Measurements from ENCODE around the gene PCYOX1L. TPM values are rescaled to one million over a fixed set of nuclear protein-coding genes. Genes with fewer than 3 reads are reported as not detected.

Gene PCYOX1L
- total RNA-seq, 1 experiment from 2014 or later: 15.9 TPM

DNA sequence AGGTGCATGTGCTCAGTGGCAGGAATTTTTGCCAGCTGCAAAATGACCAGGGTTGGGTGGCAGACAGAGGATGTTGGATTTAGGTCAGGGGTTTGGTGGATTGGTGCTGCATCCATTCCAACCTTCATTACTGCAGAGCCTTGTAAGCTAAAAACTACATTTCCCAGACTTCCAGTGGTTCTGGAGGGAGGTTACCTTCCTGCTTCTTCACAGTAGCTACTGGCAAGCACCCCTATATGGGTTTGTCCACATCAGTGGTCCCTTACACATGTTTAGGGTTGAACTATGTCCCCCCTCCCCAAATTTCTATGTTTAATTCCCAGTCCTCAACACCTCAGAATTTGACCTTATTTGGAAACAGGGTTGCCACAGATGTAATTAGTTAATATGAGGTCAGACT lies 41.9 kb downstream of the PCYOX1L start (continued):
- TF ChIP-seq ELF1 (IDR thresholded peaks at IDR 0.05; ENCODE audit: borderline replicate concordance, low read depth): no peak; the same call in 1 of the 2 replicates
- no peak for TF ChIP-seq JUND (IDR thresholded peaks at IDR 0.05)

DNA sequence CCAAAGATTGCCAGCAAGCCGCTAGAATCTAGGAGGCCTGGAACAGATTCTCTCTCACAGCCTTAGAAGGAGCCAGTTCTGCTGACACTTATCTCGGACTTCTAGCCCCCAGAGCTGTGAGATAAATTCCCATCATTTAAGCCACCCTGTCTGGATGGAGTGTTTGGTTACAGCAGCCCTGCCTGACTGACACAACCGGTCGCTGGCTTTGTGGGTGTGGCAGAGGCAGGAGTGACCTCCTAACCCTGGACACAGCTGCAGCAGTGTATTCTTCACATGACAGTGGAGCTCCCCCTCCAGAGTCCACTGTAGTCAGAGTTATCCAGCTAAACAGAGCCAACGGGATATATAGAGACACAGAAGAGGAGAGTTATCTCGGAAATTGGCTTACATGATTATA lies 42.5 kb downstream of the PCYOX1L start:
- H4K20me1 ChIP-seq (ENCODE audit: insufficient read depth): no peaks in the 10 kb centered on the region
- CTCF ChIA-PET: interaction anchor here (1.0 kb wide), 1 partner anchor 218 kb away, joined by 3 read pairs; no protein-coding TSS in a partner anchor
- H3K4me3 ChIP-seq (replicated peaks in 1 of 2; ENCODE audit: low read depth in 1 of 2, low read length in 2 of 2): no peak overlapping the region
- no peak overlapping the region for H3K27ac ChIP-seq (ENCODE audit: low read depth, low read length)
- POLR2A ChIA-PET: no interaction called here
- no peak overlapping the region for H3K9ac ChIP-seq (ENCODE audit: low read length)
- no peaks in the 10 kb centered on the region for H3K27me3 ChIP-seq (ENCODE audit: insufficient read depth, low read length)
- H3K4me1 ChIP-seq (ENCODE audit: control insufficient read depth in 1 of 2, insufficient read depth in 2 of 2, low read length in 2 of 2): no peaks in the 10 kb centered on the region
- BruUV-seq (replicated peaks): no TSS peak
- intact Hi-C loops (cut with micrococcal nuclease): no loop called here
- DNase-seq (ENCODE audit: low read depth, low spot score) (no peak), ATAC-seq (no peak)
- no peaks in the 10 kb centered on the region for H3K79me2 ChIP-seq (ENCODE audit: insufficient read depth, low read length)
- TF ChIP-seq POLR2A (IDR thresholded peaks at IDR 0.05; ENCODE audit: borderline replicate concordance, extremely low read depth, insufficient read depth, insufficient read length) (no peak), ZFX (IDR thresholded peaks at IDR 0.05) (no peak), TCF7L2 (IDR thresholded peaks at IDR 0.05; ENCODE audit: borderline replicate concordance, extremely low read depth, insufficient read depth, insufficient read length) (no peak), SRF (IDR thresholded peaks at IDR 0.05; ENCODE audit: low read depth) (no peak), ELF1 (IDR thresholded peaks at IDR 0.05; ENCODE audit: borderline replicate concordance, low read depth) (no peak), ZNF274 (IDR thresholded peaks at IDR 0.05; ENCODE audit: low read depth, low read length) (no peak), EZH2phosphoT487 (IDR thresholded peaks at IDR 0.05; ENCODE audit: borderline replicate concordance) (no peak), EZH2 (IDR thresholded peaks at IDR 0.05) (no peak), CEBPB (IDR thresholded peaks at IDR 0.05; ENCODE audit: low read depth) (no peak)
- TF ChIP-seq, protein P1, sequence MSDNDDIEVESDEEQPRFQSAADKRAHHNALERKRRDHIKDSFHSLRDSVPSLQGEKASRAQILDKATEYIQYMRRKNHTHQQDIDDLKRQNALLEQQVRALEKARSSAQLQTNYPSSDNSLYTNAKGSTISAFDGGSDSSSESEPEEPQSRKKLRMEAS (IDR thresholded peaks at IDR 0.05): no peak
- TF ChIP-seq, protein P2, sequence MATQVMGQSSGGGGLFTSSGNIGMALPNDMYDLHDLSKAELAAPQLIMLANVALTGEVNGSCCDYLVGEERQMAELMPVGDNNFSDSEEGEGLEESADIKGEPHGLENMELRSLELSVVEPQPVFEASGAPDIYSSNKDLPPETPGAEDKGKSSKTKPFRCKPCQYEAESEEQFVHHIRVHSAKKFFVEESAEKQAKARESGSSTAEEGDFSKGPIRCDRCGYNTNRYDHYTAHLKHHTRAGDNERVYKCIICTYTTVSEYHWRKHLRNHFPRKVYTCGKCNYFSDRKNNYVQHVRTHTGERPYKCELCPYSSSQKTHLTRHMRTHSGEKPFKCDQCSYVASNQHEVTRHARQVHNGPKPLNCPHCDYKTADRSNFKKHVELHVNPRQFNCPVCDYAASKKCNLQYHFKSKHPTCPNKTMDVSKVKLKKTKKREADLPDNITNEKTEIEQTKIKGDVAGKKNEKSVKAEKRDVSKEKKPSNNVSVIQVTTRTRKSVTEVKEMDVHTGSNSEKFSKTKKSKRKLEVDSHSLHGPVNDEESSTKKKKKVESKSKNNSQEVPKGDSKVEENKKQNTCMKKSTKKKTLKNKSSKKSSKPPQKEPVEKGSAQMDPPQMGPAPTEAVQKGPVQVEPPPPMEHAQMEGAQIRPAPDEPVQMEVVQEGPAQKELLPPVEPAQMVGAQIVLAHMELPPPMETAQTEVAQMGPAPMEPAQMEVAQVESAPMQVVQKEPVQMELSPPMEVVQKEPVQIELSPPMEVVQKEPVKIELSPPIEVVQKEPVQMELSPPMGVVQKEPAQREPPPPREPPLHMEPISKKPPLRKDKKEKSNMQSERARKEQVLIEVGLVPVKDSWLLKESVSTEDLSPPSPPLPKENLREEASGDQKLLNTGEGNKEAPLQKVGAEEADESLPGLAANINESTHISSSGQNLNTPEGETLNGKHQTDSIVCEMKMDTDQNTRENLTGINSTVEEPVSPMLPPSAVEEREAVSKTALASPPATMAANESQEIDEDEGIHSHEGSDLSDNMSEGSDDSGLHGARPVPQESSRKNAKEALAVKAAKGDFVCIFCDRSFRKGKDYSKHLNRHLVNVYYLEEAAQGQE (IDR thresholded peaks at IDR 0.05; ENCODE audit: low read depth): no peak
- no peak overlapping the region for H2AFZ ChIP-seq (ENCODE audit: low read depth, low read length, poor library complexity, severe bottlenecking)
- RAD21 ChIA-PET (ENCODE audit: low non-redundant PET in 1 of 2, low total read pairs in 2 of 2, uncharacterized antibody in 2 of 2, unreplicated experiment in 2 of 2): no interaction called here
- no peaks in the 10 kb centered on the region for H3K36me3 ChIP-seq (ENCODE audit: control insufficient read depth in 1 of 2, insufficient read depth in 2 of 2, low read length in 2 of 2)
- H3K9me3 ChIP-seq (ENCODE audit: control insufficient read depth in 1 of 2, insufficient read depth in 1 of 2, low read depth in 1 of 2, low read length in 2 of 2): no peaks in the 10 kb centered on the region
- H3K9me2 ChIP-seq (ENCODE audit: insufficient read depth): no peaks in the 10 kb centered on the region
- no peak overlapping the region for H3K4me2 ChIP-seq (ENCODE audit: low read length)
